CD4-positive, alpha-beta T cell treated with Interferon gamma for 1 hour (primary cell): ENCODE results near the gene MMD.
"Not testable (repeated sequence)": the region's sequence is repeated elsewhere in the genome, so short reads cannot be mapped to it uniquely, and the experiment has no call there.

Experiments used
- DNase-seq: peaks from one replicate; pipeline ENCODE4 v3.0.0-alpha.2; 2020

Gene MMD

GRCh38 chr17:55442953-55443683, 21.5 kb upstream of the MMD start:
- no peak for DNase-seq

GRCh38 chr17:55442462-55442861, 20.8 kb upstream of the MMD start:
- no peak for DNase-seq

- DNase-seq = no peak
These were observed 19.9 kb upstream of the MMD start for GRCh38 chr17:55441544-55441943.

- DNase-seq = no peak
These were observed 18.8 kb upstream of the MMD start for GRCh38 chr17:55440391-55440790.

GRCh38 chr17:55437159-55437605, 15.5 kb upstream of the MMD start:
- DNase-seq = peak; percentile 48

- no peak for DNase-seq
These were observed 14.9 kb upstream of the MMD start for GRCh38 chr17:55436224-55437158.

- DNase-seq = no peak
These were observed 13.8 kb upstream of the MMD start for GRCh38 chr17:55435408-55435807.

- no peak for DNase-seq
These were observed 13.1 kb upstream of the MMD start for GRCh38 chr17:55434721-55435120.

GRCh38 chr17:55433629-55434422, 12.2 kb upstream of the MMD start:
- DNase-seq = no peak

- DNase-seq = no peak
These were observed 11.5 kb upstream of the MMD start for GRCh38 chr17:55433029-55433628.

GRCh38 chr17:55432358-55433028, 10.9 kb upstream of the MMD start:
- no peak for DNase-seq

- not testable (repeated sequence) for DNase-seq
These were observed 10.3 kb upstream of the MMD start for GRCh38 chr17:55431914-55432313.

GRCh38 chr17:55430541-55431288, 9.1 kb upstream of the MMD start:
- no peak for DNase-seq

GRCh38 chr17:55427587-55427882, 5.9 kb upstream of the MMD start:
- no peak for DNase-seq

- DNase-seq = no peak
These were observed 5.4 kb upstream of the MMD start for GRCh38 chr17:55426851-55427586.

- DNase-seq = no peak
These were observed 3.4 kb upstream of the MMD start for GRCh38 chr17:55424893-55425540.

- no peak for DNase-seq
These were observed 1.9 kb upstream of the MMD start for GRCh38 chr17:55423535-55423934.

GRCh38 chr17:55422828-55423164, 1.2 kb upstream of the MMD start:
- not testable (repeated sequence) for DNase-seq

- DNase-seq = peak; percentile 29
These were observed 858 bp downstream of the MMD start for GRCh38 chr17:55420776-55421178.

GRCh38 chr17:55420067-55420775, 1.4 kb downstream of the MMD start:
- peak; percentile 56 for DNase-seq
